ENCODE data around the gene MST1R. TPM values are rescaled to one million over a fixed set of nuclear protein-coding genes. Genes with fewer than 3 reads are reported as not detected.
A peak's percentile ranks its signal among the peaks of the same experiment; 100 is the strongest.

Gene MST1R
- total RNA-seq, 6 experiments from 2014 or later = 0.15 to 1.9 (median 0.50) TPM

GRCh38 chr3:49901366-49902339 lies 2.0 kb downstream of the MST1R start:
- ATAC-seq = no peak
- no peaks in the 10 kb centered on the region for H3K9me3 ChIP-seq
- no peak overlapping the region for H3K4me3 ChIP-seq
- TF ChIP-seq POLR2A (IDR thresholded peaks at IDR 0.05) = no peak
- TF ChIP-seq CTCF (IDR thresholded peaks at IDR 0.05) = no peak
- 34% methylated on average over 5 of the region's 11 CpGs for WGBS (ENCODE audit: insufficient coverage, low coverage, low lambda C conversion rate, missing lambda C conversion rate)
- peaks cover 0 to 8% (median 0%) of the 10 kb centered on the region in 4 donors for H3K4me1 ChIP-seq
- no peak for DNase-seq
- H3K27ac ChIP-seq = no peak overlapping the region
- intact Hi-C loops (cut with DNase I) = loop anchor here in 1 of 2 donors (10.0 kb wide), 2 partner anchors 57 to 97 kb away; partner anchors contain the start of gene INKA1
- no peaks in the 10 kb centered on the region for H3K27me3 ChIP-seq
- H3K36me3 ChIP-seq = no peaks in the 10 kb centered on the region

- H3K4me1 ChIP-seq = peaks cover 0 to 5% (median 0%) of the 10 kb centered on the region in 4 donors
- intact Hi-C loops (cut with DNase I) = loop anchor here in 1 of 2 donors (10.0 kb wide), 2 partner anchors 56 to 96 kb away; partner anchors contain the start of gene INKA1
- no peaks in the 10 kb centered on the region for H3K9me3 ChIP-seq
- ATAC-seq = peak; percentile 76 to 90 (median 82)
- H3K27me3 ChIP-seq = no peaks in the 10 kb centered on the region
- H3K4me3 ChIP-seq = no peak overlapping the region
- TF ChIP-seq CTCF (IDR thresholded peaks at IDR 0.05) (no peak), POLR2A (IDR thresholded peaks at IDR 0.05) (no peak)
- DNase-seq = peak; percentile 75 to 84 (median 84)
- H3K36me3 ChIP-seq = no peaks in the 10 kb centered on the region
- H3K27ac ChIP-seq = no peak overlapping the region
- WGBS (ENCODE audit: insufficient coverage, low coverage, low lambda C conversion rate, missing lambda C conversion rate) = 74% methylated on average over 3 of the region's 8 CpGs
These were observed 3.1 kb downstream of the MST1R start for GRCh38 chr3:49900491-49901153.

GRCh38 chr3:49899815-49900214 lies 3.9 kb downstream of the MST1R start:
- no peak for DNase-seq
- 43% methylated on average over 2 of the region's 5 CpGs for WGBS (ENCODE audit: insufficient coverage, low coverage, low lambda C conversion rate, missing lambda C conversion rate)
- Histone ChIP-seq H3K9me3 (no peaks in the 10 kb centered on the region), H3K36me3 (no peaks in the 10 kb centered on the region), H3K27me3 (no peaks in the 10 kb centered on the region), H3K4me3 (no peak overlapping the region), H3K27ac (no peak overlapping the region), H3K4me1 (peaks cover 0 to 5% (median 0%) of the 10 kb centered on the region in 4 donors)
- intact Hi-C loops (cut with DNase I) = loop anchor here in 1 of 2 donors (10.0 kb wide), 2 partner anchors 55 to 95 kb away; partner anchors contain the start of gene INKA1
- ATAC-seq = no peak
- TF ChIP-seq POLR2A (IDR thresholded peaks at IDR 0.05) (no peak), CTCF (IDR thresholded peaks at IDR 0.05) (peak in 2 of 4 donors; percentile 9 to 10)

GRCh38 chr3:49898991-49899390 lies 4.7 kb downstream of the MST1R start:
- Histone ChIP-seq H3K4me1 (peaks cover 0 to 5% (median 0%) of the 10 kb centered on the region in 4 donors), H3K27me3 (no peaks in the 10 kb centered on the region), H3K36me3 (no peaks in the 10 kb centered on the region), H3K4me3 (no peak overlapping the region), H3K27ac (no peak overlapping the region), H3K9me3 (no peaks in the 10 kb centered on the region)
- 80% methylated on average over 1 of the region's 6 CpGs for WGBS (ENCODE audit: insufficient coverage, low coverage, low lambda C conversion rate, missing lambda C conversion rate)
- ATAC-seq = no peak
- DNase-seq = no peak
- no peak for TF ChIP-seq CTCF (IDR thresholded peaks at IDR 0.05)
- TF ChIP-seq POLR2A (IDR thresholded peaks at IDR 0.05) = no peak
- intact Hi-C loops (cut with DNase I) = no loop called here

Data from right lobe of liver (tissue), 6 donors.